Natural killer cell (primary cell): Measurements from ENCODE around the gene ABHD17C. TPM values are rescaled to one million over a fixed set of nuclear protein-coding genes. Genes with fewer than 3 reads are reported as not detected.

Source experiments
- ATAC-seq, 3 donors: fragments of 150-1000 bp in 2 of 3; fragments of 200-7000 bp in 1 of 3; cut with Tn5 transposase; 1 replicate in 1 of 3; 2 replicates in 2 of 3; pipeline ENCODE4 v1.10.0; 2021; ENCODE audit warnings: mild to moderate bottlenecking in 2 of 3, moderate library complexity in 2 of 3
- DNase-seq, 2 donors: peaks; one replicate each; pipeline versions ENCODE4 v3.0.0 to v3.0.0-alpha.2; 2013 to 2021; ENCODE audit warnings: mixed read lengths in 1 of 2
- H3K27ac ChIP-seq: one replicate; pipeline ENCODE4 v1.5.1; 2013; ENCODE audit warnings: mild to moderate bottlenecking, low read length
- H3K27me3 ChIP-seq: one replicate; pipeline ENCODE4 v1.6.1; 2013; ENCODE audit warnings: low read length; ENCODE audit not compliant: control insufficient read depth, insufficient read depth
- H3K36me3 ChIP-seq: one replicate; pipeline ENCODE4 v1.6.1; 2013; ENCODE audit warnings: low read length; ENCODE audit not compliant: control insufficient read depth, insufficient read depth
- H3K4me1 ChIP-seq: one replicate; pipeline ENCODE4 v1.6.1; 2013; ENCODE audit warnings: low read length; ENCODE audit not compliant: control insufficient read depth, insufficient read depth
- H3K4me3 ChIP-seq: one replicate; pipeline ENCODE4 v1.5.1; 2013; ENCODE audit warnings: low read length
- H3K9me3 ChIP-seq: one replicate; pipeline ENCODE4 v1.6.1; 2013; ENCODE audit warnings: low read length; ENCODE audit not compliant: control insufficient read depth, insufficient read depth
- H3K27ac Mint-ChIP-seq, 2 donors: one replicate each; pipeline ENCODE4 v1.8.0; 2022; ENCODE audit warnings: mild to moderate bottlenecking in 2 of 2, mixed read lengths in 2 of 2, moderate library complexity in 1 of 2
- H3K27me3 Mint-ChIP-seq, 2 donors: one replicate each; pipeline ENCODE4 v1.8.0; 2022; ENCODE audit warnings: low read depth in 2 of 2, mixed read lengths in 2 of 2
- H3K36me3 Mint-ChIP-seq: one replicate; pipeline ENCODE4 v1.8.0; 2022; ENCODE audit warnings: mixed read lengths
- H3K4me1 Mint-ChIP-seq, 2 donors: one replicate each; pipeline ENCODE4 v1.8.0; 2022; ENCODE audit warnings: mixed read lengths in 2 of 2
- H3K4me3 Mint-ChIP-seq: one replicate; pipeline ENCODE4 v1.8.0; 2022; ENCODE audit warnings: mild to moderate bottlenecking, moderate library complexity, mixed read lengths
- H3K9me3 Mint-ChIP-seq, 2 donors: one replicate each; pipeline ENCODE4 v1.8.0; 2022; ENCODE audit warnings: mixed read lengths in 2 of 2
- WGBS: methylation state at CpG from one replicate; pipeline ENCODE4 v1.1.7; 2013; ENCODE audit warnings: missing lambda C conversion rate; ENCODE audit not compliant: insufficient coverage; 5-methylcytosine and 5-hydroxymethylcytosine counted together
- intact Hi-C: fragments of 100-400 bp; cut with micrococcal nuclease; formaldehyde crosslinking; loops from one replicate; pipeline ENCODE4 v1.14.2; 2022
- total RNA-seq, 4 donors: library from RNA; stranded (reverse); fragments of 120-200 nt in 1 of 4; gene quantifications; one replicate each; pipeline versions ENCODE4 v1.2.3 to v1.2.4, GENCODE V29; 2013 to 2022
- TF ChIP-seq, protein P1 (sequence below): fragments of 200-600 bp; IDR thresholded peaks from one replicate; pipeline ENCODE4 v1.8.0; 2022; ENCODE audit warnings: antibody characterized with exemption

The ABHD17C gene
- total RNA-seq, 3 donors from 2014 or later (not counting 1 experiment from before 2014, with no cell fraction given), result 2.4 to 4.4 (median 4.3) TPM

DNA sequence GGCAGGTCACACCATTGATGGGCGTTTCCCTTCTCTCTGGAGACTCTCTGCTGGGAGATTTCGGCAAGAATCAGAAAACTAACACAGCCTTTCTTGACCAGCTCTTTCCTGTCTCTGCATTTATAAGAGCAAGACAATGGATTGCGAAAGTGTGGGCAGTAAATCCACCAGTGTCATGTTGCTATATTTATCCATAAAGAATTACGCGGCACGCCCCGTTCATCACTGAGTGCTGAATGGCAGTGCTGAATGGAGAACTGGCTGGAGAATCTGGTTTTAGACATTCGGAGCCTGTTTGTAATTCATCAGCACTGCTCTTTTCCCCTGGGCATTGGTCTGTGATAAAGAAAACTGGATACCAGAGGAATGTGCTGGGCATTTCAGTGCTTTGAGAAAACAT lies 82.0 kb downstream of the ABHD17C start:
- ATAC-seq, result no peak
- WGBS, result 18% methylated on average over 8 of the region's 8 CpGs

DNA sequence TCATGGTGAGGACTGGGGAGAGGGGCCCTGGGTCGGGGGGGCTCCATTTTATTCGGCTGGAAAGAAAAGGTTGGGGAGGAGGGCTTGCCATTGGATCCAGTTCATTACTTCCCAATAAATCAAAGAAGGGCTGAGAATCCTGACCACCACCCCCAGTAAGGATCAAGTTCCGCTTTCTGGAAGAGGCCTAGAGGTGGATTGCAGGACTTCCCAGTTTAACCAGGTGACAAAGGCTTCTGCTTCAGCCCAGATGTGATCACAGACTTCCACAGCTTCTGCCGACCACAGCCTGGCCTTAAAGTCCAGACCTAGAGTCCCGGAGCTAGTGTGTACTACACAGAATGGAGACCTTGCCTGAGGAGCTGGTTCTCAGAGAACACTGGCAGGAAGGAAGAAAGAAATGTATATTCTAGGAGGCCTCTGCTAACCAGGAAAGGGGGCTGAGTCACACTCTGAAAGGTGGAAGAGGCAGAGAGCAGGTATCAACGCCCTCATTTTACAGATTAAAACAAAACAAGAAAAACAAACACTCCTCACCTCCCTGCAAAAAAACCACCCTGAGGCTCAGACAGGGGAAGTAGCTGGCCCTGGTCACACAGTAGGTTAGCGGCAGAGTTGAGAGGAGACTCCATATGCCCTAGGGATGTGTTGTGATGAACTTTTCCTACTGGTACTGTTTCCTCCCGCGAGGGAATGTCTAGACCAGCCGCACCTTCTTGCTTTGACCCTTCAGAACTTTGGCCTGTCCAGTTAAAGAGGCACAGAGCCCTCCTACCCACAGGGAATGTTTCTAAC lies 82.9 kb downstream of the ABHD17C start:
- Histone ChIP-seq H3K36me3 (no peaks in the 10 kb centered on the region), H3K27me3 (peaks cover 10% of the 10 kb centered on the region), H3K27ac (no peak overlapping the region), H3K4me3 (no peak overlapping the region), H3K9me3 (no peaks in the 10 kb centered on the region), H3K4me1 (peaks cover 4% of the 10 kb centered on the region)
- DNase-seq (no peak), ATAC-seq (no peak)
- H3K4me1 Mint-ChIP-seq, result peaks cover 0 to 9% of the 10 kb centered on the region in 2 donors
- TF ChIP-seq, protein P1, sequence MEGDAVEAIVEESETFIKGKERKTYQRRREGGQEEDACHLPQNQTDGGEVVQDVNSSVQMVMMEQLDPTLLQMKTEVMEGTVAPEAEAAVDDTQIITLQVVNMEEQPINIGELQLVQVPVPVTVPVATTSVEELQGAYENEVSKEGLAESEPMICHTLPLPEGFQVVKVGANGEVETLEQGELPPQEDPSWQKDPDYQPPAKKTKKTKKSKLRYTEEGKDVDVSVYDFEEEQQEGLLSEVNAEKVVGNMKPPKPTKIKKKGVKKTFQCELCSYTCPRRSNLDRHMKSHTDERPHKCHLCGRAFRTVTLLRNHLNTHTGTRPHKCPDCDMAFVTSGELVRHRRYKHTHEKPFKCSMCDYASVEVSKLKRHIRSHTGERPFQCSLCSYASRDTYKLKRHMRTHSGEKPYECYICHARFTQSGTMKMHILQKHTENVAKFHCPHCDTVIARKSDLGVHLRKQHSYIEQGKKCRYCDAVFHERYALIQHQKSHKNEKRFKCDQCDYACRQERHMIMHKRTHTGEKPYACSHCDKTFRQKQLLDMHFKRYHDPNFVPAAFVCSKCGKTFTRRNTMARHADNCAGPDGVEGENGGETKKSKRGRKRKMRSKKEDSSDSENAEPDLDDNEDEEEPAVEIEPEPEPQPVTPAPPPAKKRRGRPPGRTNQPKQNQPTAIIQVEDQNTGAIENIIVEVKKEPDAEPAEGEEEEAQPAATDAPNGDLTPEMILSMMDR, result no peak
- H3K9me3 Mint-ChIP-seq, result no peaks in the 10 kb centered on the region
- 70% methylated on average over 8 of the region's 10 CpGs for WGBS
- no peak overlapping the region for H3K4me3 Mint-ChIP-seq
- no peak overlapping the region for H3K27ac Mint-ChIP-seq
- intact Hi-C loops, result loop anchor here (2.0 to 10.0 kb wide), 2 partner anchors 163 to 211 kb away; no protein-coding TSS in a partner anchor
- peaks cover 35 to 42% of the 10 kb centered on the region in 2 donors for H3K27me3 Mint-ChIP-seq
- H3K36me3 Mint-ChIP-seq, result no peaks in the 10 kb centered on the region

More for the DNA sequence above, 82.0 kb downstream of the ABHD17C start:
- Histone ChIP-seq H3K27ac (no peak overlapping the region), H3K27me3 (peaks cover 10% of the 10 kb centered on the region), H3K4me1 (peaks cover 4% of the 10 kb centered on the region), H3K4me3 (no peak overlapping the region), H3K36me3 (no peaks in the 10 kb centered on the region), H3K9me3 (no peaks in the 10 kb centered on the region)
- DNase-seq, result no peak
- Mint-ChIP-seq H3K4me3 (no peak overlapping the region), H3K27me3 (peaks cover 26 to 35% of the 10 kb centered on the region in 2 donors), H3K4me1 (peaks cover 0 to 9% of the 10 kb centered on the region in 2 donors), H3K9me3 (no peaks in the 10 kb centered on the region), H3K27ac (no peak overlapping the region), H3K36me3 (no peaks in the 10 kb centered on the region)
- TF ChIP-seq, protein P1, result no peak
- intact Hi-C loops, result loop anchor here (2.0 to 10.0 kb wide), 2 partner anchors 162 to 210 kb away; no protein-coding TSS in a partner anchor

DNA sequence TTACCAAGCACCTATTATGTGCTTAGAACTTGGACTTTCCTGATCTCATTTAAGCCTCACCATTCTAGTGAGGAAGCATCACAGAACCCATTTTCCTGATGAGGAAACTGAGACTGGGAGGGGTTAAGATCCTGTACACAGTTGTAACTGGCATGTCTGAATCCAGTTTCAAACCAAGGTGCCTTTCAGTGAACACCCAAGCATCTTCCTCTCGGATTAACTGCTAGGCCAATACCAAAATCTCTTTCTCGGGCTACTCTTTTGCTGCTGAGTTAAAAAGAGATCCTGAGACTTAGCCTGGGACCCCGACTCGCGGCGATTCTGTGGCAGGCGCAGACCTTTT lies 83.5 kb downstream of the ABHD17C start:
- Mint-ChIP-seq H3K4me1 (peaks cover 0 to 9% of the 10 kb centered on the region in 2 donors), H3K27me3 (peaks cover 39 to 42% of the 10 kb centered on the region in 2 donors), H3K27ac (no peak overlapping the region), H3K9me3 (no peaks in the 10 kb centered on the region), H3K4me3 (no peak overlapping the region), H3K36me3 (no peaks in the 10 kb centered on the region)
- intact Hi-C loops, result loop anchor here (10.0 kb wide), 1 partner anchor 164 kb away; no protein-coding TSS in a partner anchor
- no peak for ATAC-seq
- H3K36me3 ChIP-seq, result no peaks in the 10 kb centered on the region
- DNase-seq, result no peak
- H3K27me3 ChIP-seq, result peaks cover 10% of the 10 kb centered on the region
- WGBS, result 33% methylated on average over 7 of the region's 7 CpGs
- no peaks in the 10 kb centered on the region for H3K9me3 ChIP-seq
- no peak overlapping the region for H3K4me3 ChIP-seq
- TF ChIP-seq, protein P1, result no peak
- H3K4me1 ChIP-seq, result peaks cover 4% of the 10 kb centered on the region
- no peak overlapping the region for H3K27ac ChIP-seq
